G401 (cell line): Measurements from ENCODE around the gene CSK. TPM values are rescaled to one million over a fixed set of nuclear protein-coding genes. Genes with fewer than 3 reads are reported as not detected.
"Not testable (repeated sequence)": the region's sequence is repeated elsewhere in the genome, so short reads cannot be mapped to it uniquely, and the experiment has no call there.

Experiments used
- DNase-seq: peaks from one replicate; pipeline ENCODE4 v3.0.0-alpha.2; 2015; ENCODE audit warnings: low spot score
- in situ Hi-C: cut with HindIII; loops from 2 replicates; pipeline ENCODE4 v1.10.0; 2016; ENCODE audit warnings: low sequenced_read_pairs, mixed read lengths
- total RNA-seq: library from RNA; depleted of rRNA; stranded (reverse); fragments of >200 nt; shearing (Covaris generic); gene quantifications from 2 replicates; pipeline ENCODE4 v1.2.3, GENCODE V29; 2014

The CSK gene
- total RNA-seq, 1 experiment from 2014 or later = 31.3 TPM

- in situ Hi-C loops = no loop called here
- DNase-seq = no peak
These were observed 1.4 kb downstream of the CSK start for GRCh38 chr15:74783072-74783807.

- no peak for DNase-seq
- in situ Hi-C loops = no loop called here
These were observed 1.9 kb downstream of the CSK start for GRCh38 chr15:74783808-74784175.

GRCh38 chr15:74784426-74785193, 2.7 kb downstream of the CSK start:
- in situ Hi-C loops = no loop called here
- no peak for DNase-seq

GRCh38 chr15:74785194-74786032, 3.5 kb downstream of the CSK start:
- no peak for DNase-seq
- in situ Hi-C loops = no loop called here

GRCh38 chr15:74786081-74786480, 4.2 kb downstream of the CSK start:
- peak; percentile 48 for DNase-seq
- in situ Hi-C loops = not testable (repeated sequence)

- DNase-seq = no peak
These were observed 4.8 kb downstream of the CSK start for GRCh38 chr15:74786551-74787165.

GRCh38 chr15:74787251-74788041, 5.6 kb downstream of the CSK start:
- in situ Hi-C loops = no loop called here
- peak; percentile 87 for DNase-seq

More at GRCh38 chr15:74786551-74787165, 4.8 kb downstream of the CSK start:
- in situ Hi-C loops = no loop called here

GRCh38 chr15:74788042-74788682, 6.3 kb downstream of the CSK start:
- in situ Hi-C loops = no loop called here
- DNase-seq = no peak

- DNase-seq = no peak
- in situ Hi-C loops = no loop called here
These were observed 6.8 kb downstream of the CSK start for GRCh38 chr15:74788683-74789151.

GRCh38 chr15:74789171-74789631, 7.3 kb downstream of the CSK start:
- in situ Hi-C loops = no loop called here
- DNase-seq = no peak

- no peak for DNase-seq
- in situ Hi-C loops = no loop called here
These were observed 7.8 kb downstream of the CSK start for GRCh38 chr15:74789741-74790079.

GRCh38 chr15:74790080-74790916, 8.4 kb downstream of the CSK start:
- in situ Hi-C loops = no loop called here
- peak; percentile 47 for DNase-seq

GRCh38 chr15:74791007-74791406, 9.1 kb downstream of the CSK start:
- DNase-seq = no peak
- in situ Hi-C loops = no loop called here

- in situ Hi-C loops = no loop called here
- DNase-seq = peak; percentile 62
These were observed 9.8 kb downstream of the CSK start for GRCh38 chr15:74791667-74792066.

GRCh38 chr15:74792227-74793016, 10.5 kb downstream of the CSK start:
- in situ Hi-C loops = no loop called here

More at GRCh38 chr15:74792227-74793016, 10.5 kb downstream of the CSK start:
- no peak for DNase-seq
